Measurements from ENCODE around the gene CAPN9. TPM values are rescaled to one million over a fixed set of nuclear protein-coding genes. Genes with fewer than 3 reads are reported as not detected.

Gene CAPN9
- total RNA-seq, 2 donors from 2014 or later = 0.45 to 0.59 TPM

DNA sequence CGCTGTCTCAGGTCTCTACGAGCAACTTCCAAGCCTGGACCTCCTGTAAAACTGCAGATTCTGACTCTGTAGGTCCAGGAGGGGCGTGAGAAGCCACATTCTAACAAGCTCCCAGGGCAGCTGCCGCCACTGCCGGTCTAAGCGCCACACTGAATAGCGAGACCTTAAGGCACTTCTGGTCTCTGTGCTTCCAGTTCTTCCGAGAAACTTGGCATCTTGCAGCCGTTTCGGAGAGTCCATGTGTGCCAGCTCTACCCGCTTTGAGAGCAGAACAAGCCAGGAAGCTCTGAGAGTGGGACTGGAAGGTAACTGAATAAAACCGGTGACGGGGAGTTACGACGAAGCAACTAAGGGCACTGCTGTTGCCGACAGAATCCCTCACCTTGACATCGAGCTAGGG is 45.8 kb upstream of the CAPN9 start:
- WGBS = 90% methylated on average over 17 of the region's 17 CpGs
- DNase-seq (ENCODE audit: low spot score) = no peak
- TF ChIP-seq POLR2AphosphoS5 (IDR thresholded peaks at IDR 0.05) (no peak), POLR2A (IDR thresholded peaks at IDR 0.05) (no peak)
- TF ChIP-seq, protein P1, sequence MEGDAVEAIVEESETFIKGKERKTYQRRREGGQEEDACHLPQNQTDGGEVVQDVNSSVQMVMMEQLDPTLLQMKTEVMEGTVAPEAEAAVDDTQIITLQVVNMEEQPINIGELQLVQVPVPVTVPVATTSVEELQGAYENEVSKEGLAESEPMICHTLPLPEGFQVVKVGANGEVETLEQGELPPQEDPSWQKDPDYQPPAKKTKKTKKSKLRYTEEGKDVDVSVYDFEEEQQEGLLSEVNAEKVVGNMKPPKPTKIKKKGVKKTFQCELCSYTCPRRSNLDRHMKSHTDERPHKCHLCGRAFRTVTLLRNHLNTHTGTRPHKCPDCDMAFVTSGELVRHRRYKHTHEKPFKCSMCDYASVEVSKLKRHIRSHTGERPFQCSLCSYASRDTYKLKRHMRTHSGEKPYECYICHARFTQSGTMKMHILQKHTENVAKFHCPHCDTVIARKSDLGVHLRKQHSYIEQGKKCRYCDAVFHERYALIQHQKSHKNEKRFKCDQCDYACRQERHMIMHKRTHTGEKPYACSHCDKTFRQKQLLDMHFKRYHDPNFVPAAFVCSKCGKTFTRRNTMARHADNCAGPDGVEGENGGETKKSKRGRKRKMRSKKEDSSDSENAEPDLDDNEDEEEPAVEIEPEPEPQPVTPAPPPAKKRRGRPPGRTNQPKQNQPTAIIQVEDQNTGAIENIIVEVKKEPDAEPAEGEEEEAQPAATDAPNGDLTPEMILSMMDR (IDR thresholded peaks at IDR 0.05) = no peak
- no peaks in the 10 kb centered on the region for H3K27me3 ChIP-seq (replicated peaks; ENCODE audit: insufficient read depth)
- H3K4me3 ChIP-seq = no peak overlapping the region
- no peaks in the 10 kb centered on the region for H3K9me3 ChIP-seq
- no peaks in the 10 kb centered on the region for H3K4me1 ChIP-seq (replicated peaks)
- H3K36me3 ChIP-seq = no peaks in the 10 kb centered on the region
- H3K27ac ChIP-seq = no peak overlapping the region
- intact Hi-C loops (cut with DNase I) = no loop called here

DNA sequence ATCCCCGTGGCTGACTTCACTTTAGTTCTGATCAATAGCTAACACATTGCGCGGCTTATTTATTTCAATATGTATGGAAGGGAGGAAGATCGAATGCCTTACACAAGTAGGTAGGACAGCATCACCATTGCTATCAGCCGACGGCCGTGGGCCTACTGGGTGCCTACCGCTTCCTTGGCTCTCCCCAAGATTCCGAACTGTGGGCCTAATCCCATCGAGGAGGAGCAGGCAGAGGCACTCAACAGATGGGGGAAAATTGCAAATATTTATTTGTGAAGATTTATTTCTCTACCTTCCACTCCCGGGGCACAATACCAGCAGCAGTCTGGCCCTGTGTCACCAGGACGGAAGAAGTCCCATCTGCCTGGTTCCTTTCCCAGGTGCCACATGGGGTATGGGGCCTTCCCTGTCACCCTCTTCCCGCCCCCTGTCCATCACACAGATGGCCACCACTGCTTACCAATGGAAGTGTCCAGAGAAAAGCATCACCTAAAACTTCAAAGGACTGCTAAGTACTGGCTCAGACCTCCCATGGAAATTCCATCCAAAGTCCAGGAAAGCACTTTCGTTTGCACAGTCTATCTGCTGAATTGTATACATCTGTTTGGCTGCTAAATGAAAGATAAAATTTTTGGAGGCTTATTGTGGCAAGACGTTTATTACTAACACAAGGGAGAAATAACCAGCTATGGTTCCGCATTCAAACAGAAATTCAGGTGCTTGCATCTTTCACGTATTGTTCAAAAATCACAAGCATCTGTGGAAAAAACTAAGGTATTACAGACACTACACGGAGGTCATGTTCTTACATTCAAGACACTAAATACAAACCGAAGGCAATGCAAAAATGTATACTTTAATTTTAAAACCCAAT is 45.1 kb upstream of the CAPN9 start:
- DNase-seq (ENCODE audit: low spot score) = no peak
- WGBS = 84% methylated on average over 19 of the region's 19 CpGs
- TF ChIP-seq POLR2AphosphoS5 (IDR thresholded peaks at IDR 0.05) = no peak
- TF ChIP-seq, protein P1 (IDR thresholded peaks at IDR 0.05) = no peak
- no peak for TF ChIP-seq POLR2A (IDR thresholded peaks at IDR 0.05)
- no peaks in the 10 kb centered on the region for H3K27me3 ChIP-seq (replicated peaks; ENCODE audit: insufficient read depth)
- H3K27ac ChIP-seq = no peak overlapping the region
- H3K4me1 ChIP-seq (replicated peaks) = no peaks in the 10 kb centered on the region
- H3K36me3 ChIP-seq = no peaks in the 10 kb centered on the region
- no peak overlapping the region for H3K4me3 ChIP-seq
- H3K9me3 ChIP-seq = no peaks in the 10 kb centered on the region
- intact Hi-C loops (cut with DNase I) = no loop called here

GRCh38 chr1:230702934-230703678 is 44.1 kb upstream of the CAPN9 start:
- no peak overlapping the region for H3K27ac ChIP-seq
- no peak for DNase-seq (ENCODE audit: low spot score)
- TF ChIP-seq, protein P1 (IDR thresholded peaks at IDR 0.05) = no peak
- TF ChIP-seq POLR2A (IDR thresholded peaks at IDR 0.05) = no peak
- TF ChIP-seq POLR2AphosphoS5 (IDR thresholded peaks at IDR 0.05) = no peak
- intact Hi-C loops (cut with DNase I) = no loop called here
- 75% methylated on average over 14 of the region's 14 CpGs for WGBS
- no peaks in the 10 kb centered on the region for H3K4me1 ChIP-seq (replicated peaks)
- no peak overlapping the region for H3K4me3 ChIP-seq
- no peaks in the 10 kb centered on the region for H3K9me3 ChIP-seq
- no peaks in the 10 kb centered on the region for H3K27me3 ChIP-seq (replicated peaks; ENCODE audit: insufficient read depth)
- H3K36me3 ChIP-seq = no peaks in the 10 kb centered on the region

DNA sequence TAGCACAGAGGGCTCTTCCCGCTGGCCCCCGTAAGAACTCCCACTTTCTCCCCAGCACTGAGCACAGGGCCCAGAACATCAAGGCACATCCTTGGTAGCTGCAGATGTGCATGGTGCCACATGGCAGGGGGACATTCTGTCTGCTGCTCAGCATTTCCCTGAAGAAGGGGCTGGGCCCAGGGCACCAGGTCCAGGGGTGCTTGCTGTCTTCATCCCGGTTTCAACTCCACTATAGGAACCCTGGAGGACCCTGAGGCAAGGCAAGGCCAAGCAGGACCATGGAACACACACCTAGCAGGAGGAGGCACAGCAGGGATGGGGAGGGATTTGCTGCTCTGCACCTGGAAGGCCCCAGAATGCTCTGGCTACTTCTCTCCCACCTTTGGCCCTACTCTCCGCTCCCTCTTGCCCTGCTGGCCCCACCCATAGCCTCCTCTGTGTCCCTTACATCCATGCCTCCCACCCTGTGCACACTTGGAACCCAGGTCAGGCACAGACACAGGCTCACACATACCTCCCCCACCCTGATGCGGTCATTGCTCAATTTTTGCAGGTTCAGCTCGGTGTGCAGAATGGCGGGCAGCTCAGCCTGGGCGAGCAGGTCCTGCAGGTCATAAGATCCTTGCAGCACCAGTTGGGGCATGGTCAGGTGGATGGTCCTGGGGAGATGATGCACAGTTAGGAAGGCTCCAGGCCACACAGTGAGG is 43.4 kb upstream of the CAPN9 start:
- Histone ChIP-seq H3K36me3 (no peaks in the 10 kb centered on the region), H3K27ac (no peak overlapping the region), H3K4me1 (replicated peaks) (no peaks in the 10 kb centered on the region), H3K27me3 (replicated peaks; ENCODE audit: insufficient read depth) (no peaks in the 10 kb centered on the region), H3K9me3 (no peaks in the 10 kb centered on the region), H3K4me3 (no peak overlapping the region)
- no peak for DNase-seq (ENCODE audit: low spot score)
- intact Hi-C loops (cut with DNase I) = no loop called here
- WGBS = 92% methylated on average over 8 of the region's 8 CpGs
- TF ChIP-seq POLR2AphosphoS5 (IDR thresholded peaks at IDR 0.05) (no peak), POLR2A (IDR thresholded peaks at IDR 0.05) (no peak)
- TF ChIP-seq, protein P1 (IDR thresholded peaks at IDR 0.05) = no peak

Measured in prostate gland (tissue), 2 donors.